NT2/D1 (cell line): ENCODE measurements around the gene UGGT2.
"Not testable (repeated sequence)": the region's sequence is repeated elsewhere in the genome, so short reads cannot be mapped to it uniquely, and the experiment has no call there.

ENCODE experiments used
- DNase-seq: peaks from one replicate; pipeline ENCODE4 v3.0.0-alpha.2; 2011; ENCODE audit warnings: low read depth, low spot score
- H3K27me3 ChIP-seq: 2 replicates; pipeline ENCODE4 v1.6.0; 2011; ENCODE audit warnings: mild to moderate bottlenecking; ENCODE audit not compliant: insufficient read length, insufficient read depth
- H3K36me3 ChIP-seq: 2 replicates; pipeline ENCODE4 v1.6.1; 2011; ENCODE audit warnings: mild to moderate bottlenecking, low read length, mixed read lengths; ENCODE audit not compliant: insufficient read depth, insufficient read length
- H3K4me1 ChIP-seq: 2 replicates; pipeline ENCODE4 v1.5.1; 2011; ENCODE audit not compliant: insufficient read depth, insufficient read length
- H3K4me3 ChIP-seq: 2 replicates; pipeline ENCODE4 v1.5.1; 2011; ENCODE audit warnings: low read depth; ENCODE audit not compliant: insufficient read length
- H3K9ac ChIP-seq: 2 replicates; pipeline ENCODE4 v1.6.0; 2011; ENCODE audit warnings: low read depth; ENCODE audit not compliant: insufficient read length
- H3K9me3 ChIP-seq: 2 replicates; pipeline ENCODE4 v1.5.1; 2011; ENCODE audit warnings: mild to moderate bottlenecking, low read length; ENCODE audit not compliant: insufficient read depth
- SUZ12 ChIP-seq: IDR thresholded peaks from 2 replicates; pipeline ENCODE4 v1.6.1; 2011; ENCODE audit not compliant: insufficient read length, insufficient read depth; ENCODE audit errors: extremely low read depth
- YY1 ChIP-seq: IDR thresholded peaks from 2 replicates; pipeline ENCODE4 v1.6.1; 2011; ENCODE audit not compliant: insufficient read length, insufficient read depth
- ZNF274 ChIP-seq: IDR thresholded peaks from 2 replicates; pipeline ENCODE4 v1.6.1; 2011; ENCODE audit warnings: mild to moderate bottlenecking, low read depth, low read length

UGGT2 gene

DNA sequence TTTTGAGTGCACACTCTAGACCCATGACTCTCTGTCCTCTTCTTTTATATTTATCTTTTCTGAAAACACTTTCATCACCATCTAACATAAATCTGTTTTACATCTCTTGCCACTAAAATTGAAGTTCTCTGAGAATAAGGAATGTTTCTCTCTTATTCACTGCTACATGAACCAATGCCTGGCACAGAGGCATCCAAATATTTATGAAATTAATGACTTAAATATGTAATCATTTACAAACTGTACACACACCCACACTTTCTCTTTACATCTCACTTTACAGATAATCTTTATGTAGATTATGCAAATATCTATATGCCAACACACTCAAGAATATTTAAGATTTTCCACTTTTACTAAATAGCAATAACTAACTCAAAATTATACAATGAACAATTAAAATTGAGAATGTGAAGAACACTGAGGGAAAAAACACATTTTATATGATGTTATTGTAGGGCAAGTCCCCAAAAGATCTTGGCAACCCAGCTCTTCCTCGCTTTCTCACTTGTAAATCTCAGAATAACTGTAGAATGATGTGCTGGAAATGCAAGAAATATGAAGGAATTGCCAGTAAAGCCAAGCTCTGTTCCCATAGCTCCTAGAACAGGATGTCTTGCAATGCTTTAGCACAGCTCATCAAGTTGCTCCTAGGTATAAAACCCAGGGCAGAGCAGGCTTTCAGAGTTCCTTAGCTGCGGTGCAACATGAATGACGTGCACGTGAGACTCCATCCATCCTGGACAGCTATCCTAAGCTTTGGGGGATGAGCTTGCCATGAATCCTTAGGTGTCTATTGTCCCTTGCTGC lies 50.7 kb downstream of the UGGT2 start:
- H3K4me3 ChIP-seq: no peak overlapping the region
- no peaks in the 10 kb centered on the region for H3K4me1 ChIP-seq
- TF ChIP-seq YY1: no peak
- no peak for TF ChIP-seq ZNF274
- TF ChIP-seq SUZ12: no peak
- no peak overlapping the region for H3K9ac ChIP-seq
- H3K36me3 ChIP-seq: no peaks in the 10 kb centered on the region
- no peak for DNase-seq
- H3K27me3 ChIP-seq: no peaks in the 10 kb centered on the region
- H3K9me3 ChIP-seq: no peaks in the 10 kb centered on the region

DNA sequence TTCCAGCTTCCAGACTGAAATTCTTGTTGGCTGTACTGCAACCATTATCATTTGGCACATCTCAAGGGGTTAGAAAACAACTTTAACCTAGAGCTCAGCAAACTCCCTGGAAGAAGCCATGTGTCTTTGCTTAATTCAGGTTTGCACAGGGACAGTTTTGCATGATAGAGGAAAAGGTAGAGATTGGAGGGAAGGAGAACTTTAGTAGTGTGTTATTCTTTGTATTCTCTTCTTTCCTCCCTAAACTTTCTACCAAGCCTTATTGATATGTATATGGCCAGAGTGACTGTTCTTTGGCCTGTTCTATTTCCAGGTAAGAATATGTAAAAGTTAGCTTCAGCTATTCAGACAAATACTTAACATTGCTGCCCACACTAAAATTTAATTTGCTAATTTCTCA lies 53.1 kb downstream of the UGGT2 start:
- DNase-seq: no peak
- Histone ChIP-seq H3K36me3 (no peaks in the 10 kb centered on the region), H3K9me3 (no peaks in the 10 kb centered on the region), H3K4me3 (no peak overlapping the region), H3K9ac (no peak overlapping the region), H3K4me1 (no peaks in the 10 kb centered on the region), H3K27me3 (no peaks in the 10 kb centered on the region)
- no peak for TF ChIP-seq SUZ12
- no peak for TF ChIP-seq ZNF274
- TF ChIP-seq YY1: no peak

DNA sequence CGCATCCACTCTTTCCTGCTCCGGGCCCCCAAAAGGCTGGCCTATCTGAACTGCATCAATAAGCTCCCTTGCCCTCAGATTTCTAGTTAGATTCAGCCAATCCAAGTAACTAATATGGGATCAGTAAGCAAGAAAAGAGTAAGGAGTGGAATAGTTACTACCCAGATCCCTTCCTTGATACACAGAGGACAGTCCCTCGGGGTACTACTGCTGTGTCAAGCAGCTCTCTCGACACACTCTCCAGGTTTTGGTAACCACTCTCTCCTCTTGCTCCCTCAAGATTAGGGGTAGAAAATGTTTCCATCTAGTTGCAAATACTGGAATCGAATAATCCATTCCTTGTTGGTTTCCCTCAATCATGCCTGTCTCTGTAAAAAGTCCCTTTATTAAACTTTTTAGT lies 65.4 kb downstream of the UGGT2 start:
- Histone ChIP-seq H3K36me3 (no peaks in the 10 kb centered on the region), H3K27me3 (no peaks in the 10 kb centered on the region), H3K4me1 (no peaks in the 10 kb centered on the region), H3K4me3 (no peak overlapping the region), H3K9me3 (no peaks in the 10 kb centered on the region), H3K9ac (no peak overlapping the region)
- no peak for TF ChIP-seq ZNF274
- no peak for TF ChIP-seq SUZ12
- no peak for TF ChIP-seq YY1
- DNase-seq: no peak

DNA sequence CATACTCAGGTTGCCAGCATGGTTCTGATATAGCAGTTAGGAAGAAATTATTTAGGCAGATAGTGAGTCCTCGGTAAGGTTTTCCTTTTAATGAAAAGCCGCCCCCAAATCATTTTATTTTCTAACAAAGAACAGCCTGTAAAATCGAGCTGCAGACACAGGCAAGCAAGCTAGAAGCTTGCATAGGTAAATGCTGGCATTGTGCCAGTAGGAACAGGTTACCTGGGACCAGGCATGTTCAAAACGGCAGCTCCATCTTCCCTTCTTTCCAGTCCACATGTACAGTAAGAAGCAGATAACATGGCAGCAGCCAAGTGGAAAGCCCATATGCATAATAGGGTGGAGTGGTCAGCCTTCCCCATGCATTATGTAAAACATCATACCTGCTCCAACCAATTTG lies 71.1 kb downstream of the UGGT2 start:
- TF ChIP-seq SUZ12 (no peak), YY1 (no peak), ZNF274 (no peak)
- DNase-seq: no peak
- no peak overlapping the region for H3K9ac ChIP-seq
- no peak overlapping the region for H3K4me3 ChIP-seq
- no peaks in the 10 kb centered on the region for H3K4me1 ChIP-seq
- no peaks in the 10 kb centered on the region for H3K27me3 ChIP-seq
- H3K36me3 ChIP-seq: no peaks in the 10 kb centered on the region
- no peaks in the 10 kb centered on the region for H3K9me3 ChIP-seq

DNA sequence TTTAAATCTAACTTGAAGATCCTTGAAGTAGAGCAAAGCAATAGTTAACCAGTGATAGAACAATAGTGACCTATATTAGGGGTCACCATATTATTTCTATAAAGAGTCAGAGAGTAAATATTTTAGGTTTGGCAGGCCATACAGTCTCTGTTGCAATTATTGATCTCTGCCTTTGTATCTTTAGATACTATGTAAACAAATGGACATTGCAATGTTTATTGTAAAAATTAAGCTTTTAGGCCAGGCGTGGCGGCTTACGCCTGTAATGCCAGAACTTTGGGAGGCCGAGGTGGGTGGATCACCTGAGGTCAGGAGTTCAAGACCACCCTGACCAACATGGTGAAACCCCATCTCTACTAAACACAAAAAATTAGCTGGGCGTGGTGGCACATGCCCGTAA lies 80.5 kb downstream of the UGGT2 start:
- not testable (repeated sequence) for H3K9ac ChIP-seq, H3K4me3 ChIP-seq, H3K4me1 ChIP-seq, DNase-seq, H3K36me3 ChIP-seq, H3K27me3 ChIP-seq, H3K9me3 ChIP-seq

DNA sequence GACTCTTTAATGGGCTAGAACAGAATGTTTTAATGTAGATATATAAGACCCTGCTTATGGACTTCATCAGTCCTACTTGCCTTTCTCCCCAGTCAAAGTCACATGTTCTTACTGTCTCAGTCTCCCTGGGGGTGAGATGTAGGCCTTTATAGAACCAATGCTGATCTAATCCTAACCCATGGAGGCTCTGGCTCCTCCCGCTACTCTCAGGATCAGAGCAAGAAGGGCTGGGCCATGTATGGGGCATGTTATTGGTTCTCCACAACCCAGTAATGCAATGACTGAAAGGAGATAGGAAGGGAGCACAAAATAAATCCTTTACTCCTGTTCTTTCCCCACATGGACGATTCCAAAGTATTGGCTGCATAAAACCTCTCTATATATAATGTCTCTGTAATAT lies 82.3 kb downstream of the UGGT2 start:
- Histone ChIP-seq H3K27me3 (no peaks in the 10 kb centered on the region), H3K36me3 (peaks cover 4% of the 10 kb centered on the region), H3K9me3 (no peaks in the 10 kb centered on the region), H3K9ac (no peak overlapping the region), H3K4me3 (no peak overlapping the region), H3K4me1 (no peaks in the 10 kb centered on the region)
- no peak for TF ChIP-seq YY1
- no peak for TF ChIP-seq SUZ12
- no peak for TF ChIP-seq ZNF274
- DNase-seq: no peak

DNA sequence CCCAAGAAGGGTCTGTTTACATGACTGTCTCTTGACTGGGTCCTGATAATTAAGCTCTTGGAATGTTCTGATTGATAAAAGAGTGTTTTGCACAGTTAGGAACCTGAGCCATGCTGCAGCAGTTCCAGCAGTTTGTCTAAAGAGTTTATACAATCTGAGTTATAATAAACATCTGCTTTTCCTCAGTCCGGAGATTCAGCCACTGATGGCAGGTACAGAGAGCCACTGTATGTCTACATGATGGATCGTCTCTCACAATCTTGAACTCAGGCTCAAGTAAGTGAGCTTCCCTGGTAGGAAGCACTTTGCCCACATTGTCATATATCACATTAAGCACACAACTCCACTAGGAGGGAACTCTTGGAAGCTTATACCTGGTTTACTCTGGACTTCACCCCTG lies 84.3 kb downstream of the UGGT2 start:
- Histone ChIP-seq H3K9me3 (no peaks in the 10 kb centered on the region), H3K36me3 (peaks cover 4% of the 10 kb centered on the region), H3K9ac (no peak overlapping the region), H3K27me3 (no peaks in the 10 kb centered on the region), H3K4me1 (no peaks in the 10 kb centered on the region), H3K4me3 (no peak overlapping the region)
- TF ChIP-seq SUZ12 (no peak), YY1 (no peak), ZNF274 (no peak)
- no peak for DNase-seq

DNA sequence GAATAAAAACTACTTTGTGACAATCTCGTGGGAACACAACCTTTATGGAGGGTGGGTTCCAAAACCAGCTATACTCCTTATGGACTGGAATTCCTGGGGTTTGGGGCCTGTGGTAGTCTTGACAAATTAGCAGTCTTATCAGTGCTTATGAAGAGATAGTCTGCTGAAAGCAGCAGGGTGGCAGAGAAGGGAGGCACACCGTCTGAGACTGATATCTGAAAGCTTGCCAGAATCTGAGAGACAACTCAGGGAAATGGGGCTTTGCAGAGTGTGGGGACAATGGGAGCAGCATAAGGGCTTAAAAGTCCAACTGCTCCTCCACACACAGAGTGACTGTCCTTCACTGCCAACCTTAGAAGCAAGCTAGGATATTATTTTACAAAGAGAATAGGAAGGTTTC lies 95.9 kb downstream of the UGGT2 start:
- Histone ChIP-seq H3K4me1 (no peaks in the 10 kb centered on the region), H3K27me3 (no peaks in the 10 kb centered on the region), H3K4me3 (no peak overlapping the region), H3K36me3 (no peaks in the 10 kb centered on the region), H3K9ac (no peak overlapping the region), H3K9me3 (peaks cover 51% of the 10 kb centered on the region)
- no peak for DNase-seq
- TF ChIP-seq ZNF274 (no peak), YY1 (no peak), SUZ12 (no peak)
